NCI-H187 treated with DMSO at 0.1 percent for 48 hours (cell line): ENCODE results near the gene LMCD1.
"Not testable (repeated sequence)": the region's sequence is repeated elsewhere in the genome, so short reads cannot be mapped to it uniquely, and the experiment has no call there.

Experiments used
- DNase-seq: peaks from one replicate; lab custom pipeline; 2025; lab: John Stamatoyannopoulos, UW

LMCD1 gene

GRCh38 chr3:8560366-8561007 is 58.9 kb downstream of the LMCD1 start:
- no peak for DNase-seq

DNA sequence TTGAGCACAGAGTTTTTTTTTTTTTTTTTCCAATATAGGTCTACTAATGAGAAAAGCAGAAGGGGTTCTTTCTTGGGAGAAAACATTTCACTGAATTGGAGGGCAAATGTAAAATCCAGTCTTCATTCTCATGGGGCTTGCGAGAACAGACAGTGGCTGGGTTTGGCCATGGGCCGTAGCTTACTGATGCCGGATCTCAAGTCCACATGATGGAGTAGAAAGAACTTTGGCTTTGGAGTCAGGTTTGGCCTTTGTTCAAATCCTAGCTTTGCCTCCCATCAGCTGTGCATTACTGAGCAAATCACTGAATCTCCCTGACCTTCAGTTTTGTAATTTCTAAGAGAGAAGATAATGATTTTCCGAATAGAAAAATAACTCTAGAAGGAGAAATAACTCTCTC is 59.7 kb downstream of the LMCD1 start:
- DNase-seq, result no peak

- no peak for DNase-seq
These were observed 60.5 kb downstream of the LMCD1 start for GRCh38 chr3:8562081-8562595.

- DNase-seq, result no peak
These were observed 61.5 kb downstream of the LMCD1 start for GRCh38 chr3:8563146-8563545.

DNA sequence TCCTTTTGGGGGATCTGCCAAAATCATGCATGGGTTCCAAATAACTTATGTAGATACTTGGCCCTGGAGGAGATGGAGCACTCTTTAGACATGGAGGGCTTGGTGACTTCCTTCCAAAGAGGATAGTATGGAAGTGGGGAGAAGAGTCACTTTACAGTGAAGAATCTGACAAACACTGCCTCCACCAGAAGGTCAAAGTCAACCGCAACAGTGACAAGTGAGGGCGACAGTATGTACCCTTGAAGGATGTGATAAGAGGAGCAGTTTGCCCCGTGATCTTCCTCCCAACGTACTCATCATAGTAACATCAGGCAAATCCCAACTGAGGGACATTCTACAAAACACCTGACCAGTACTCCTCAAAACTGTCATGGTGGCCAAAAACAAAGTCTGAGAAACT is 62.0 kb downstream of the LMCD1 start:
- no peak for DNase-seq

- no peak for DNase-seq
These were observed 63.8 kb downstream of the LMCD1 start for GRCh38 chr3:8565376-8565775.

DNA sequence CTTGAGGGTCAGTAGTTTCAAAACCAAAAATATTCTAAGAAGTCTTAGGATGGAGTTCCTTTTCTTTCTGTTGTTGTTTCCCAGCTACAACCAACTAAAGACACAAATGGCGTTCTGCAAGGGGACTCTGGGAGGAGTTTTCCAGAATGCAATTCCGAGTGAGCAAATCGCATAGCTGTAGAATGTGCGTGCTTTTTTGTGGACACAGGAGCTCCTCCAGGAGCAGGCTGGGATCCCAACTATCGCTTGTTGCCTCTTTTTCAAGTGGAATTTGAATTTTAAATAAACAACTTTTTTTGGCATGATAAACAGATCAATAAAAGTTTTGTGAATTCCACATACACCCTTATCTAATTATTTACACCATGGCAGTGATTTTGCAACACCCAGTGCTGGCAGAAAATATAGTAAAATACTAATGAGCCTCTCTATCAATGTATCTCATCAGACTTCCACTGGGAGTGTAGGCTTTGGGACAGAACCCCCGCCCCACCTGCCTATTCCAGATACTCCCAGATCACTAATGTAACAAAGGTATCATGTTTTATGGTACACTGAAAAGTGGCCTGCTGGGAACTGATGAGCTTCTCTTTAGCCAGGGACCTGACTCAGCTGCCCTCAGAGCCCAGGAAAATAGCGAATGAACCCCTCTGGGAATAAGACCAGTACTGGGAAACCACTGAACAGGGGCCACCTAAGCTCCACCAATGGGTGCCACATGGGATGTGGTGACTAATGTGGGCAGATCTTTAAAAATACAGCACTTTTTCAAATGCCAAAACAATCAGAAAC is 66.4 kb downstream of the LMCD1 start:
- no peak for DNase-seq

DNA sequence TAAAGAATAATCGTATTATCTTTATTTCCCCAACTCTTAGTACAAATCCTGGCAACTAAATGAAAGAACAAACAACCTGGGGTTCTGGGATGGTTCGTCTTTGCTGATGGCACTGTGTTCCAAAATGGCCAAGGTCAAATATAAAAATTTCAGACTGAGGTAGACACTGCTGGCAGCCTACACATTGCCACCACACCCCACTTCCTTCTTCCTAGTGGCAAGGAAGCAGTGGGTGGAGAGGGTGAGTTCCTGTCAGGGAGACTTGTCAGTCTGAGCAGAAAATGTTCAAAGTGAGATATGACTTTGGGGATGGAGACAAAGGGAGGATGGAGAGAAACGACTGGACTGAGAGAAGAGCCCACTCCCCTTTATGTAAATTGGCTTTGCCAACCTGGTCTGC is 69.6 kb downstream of the LMCD1 start:
- no peak for DNase-seq

- DNase-seq, result no peak
These were observed 71.8 kb downstream of the LMCD1 start for GRCh38 chr3:8573342-8573926.

GRCh38 chr3:8574040-8574669 is 72.5 kb downstream of the LMCD1 start:
- DNase-seq, result no peak

GRCh38 chr3:8574670-8575322 is 73.2 kb downstream of the LMCD1 start:
- DNase-seq, result no peak

- DNase-seq, result no peak
These were observed 73.9 kb downstream of the LMCD1 start for GRCh38 chr3:8575364-8576104.

DNA sequence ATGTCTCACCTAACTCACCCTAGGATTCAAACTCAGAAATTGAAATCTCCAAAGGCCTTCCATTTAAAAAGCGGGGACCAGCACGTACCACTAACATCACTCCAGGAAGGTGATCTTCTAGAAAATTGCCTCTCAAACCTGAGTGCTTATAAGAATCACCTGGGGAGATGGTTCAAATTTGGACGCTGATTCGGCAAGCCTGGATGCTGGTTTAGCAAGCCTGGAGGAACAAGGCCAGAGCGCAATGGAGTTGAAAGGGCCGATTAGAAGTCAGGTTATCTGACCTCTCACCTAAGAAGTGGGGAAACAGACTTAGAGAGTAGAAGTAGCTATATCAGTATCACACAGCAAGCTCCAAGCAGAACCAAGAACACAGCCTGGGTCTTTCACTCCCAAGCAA is 74.8 kb downstream of the LMCD1 start:
- DNase-seq, result no peak

GRCh38 chr3:8576841-8577571 is 75.4 kb downstream of the LMCD1 start:
- DNase-seq, result no peak

DNA sequence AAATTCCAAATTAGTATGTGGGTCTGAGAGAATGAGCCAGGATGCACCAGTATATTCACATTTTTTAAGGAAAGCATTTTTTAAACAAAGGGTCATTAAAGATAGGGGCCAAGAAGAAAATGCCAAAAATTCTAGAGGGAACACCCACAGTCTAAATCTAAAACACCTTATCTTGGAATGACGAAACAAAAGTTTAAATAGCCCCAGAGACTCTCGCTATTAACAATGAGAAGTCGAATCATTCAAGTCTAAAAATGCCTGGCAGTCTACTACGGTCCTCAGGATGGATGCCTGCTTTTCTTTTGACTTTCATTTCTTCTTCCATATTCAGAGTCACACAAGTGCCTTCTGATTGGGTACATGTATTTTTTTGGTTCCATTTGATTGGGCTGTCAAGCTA is 76.7 kb downstream of the LMCD1 start:
- DNase-seq, result no peak

DNA sequence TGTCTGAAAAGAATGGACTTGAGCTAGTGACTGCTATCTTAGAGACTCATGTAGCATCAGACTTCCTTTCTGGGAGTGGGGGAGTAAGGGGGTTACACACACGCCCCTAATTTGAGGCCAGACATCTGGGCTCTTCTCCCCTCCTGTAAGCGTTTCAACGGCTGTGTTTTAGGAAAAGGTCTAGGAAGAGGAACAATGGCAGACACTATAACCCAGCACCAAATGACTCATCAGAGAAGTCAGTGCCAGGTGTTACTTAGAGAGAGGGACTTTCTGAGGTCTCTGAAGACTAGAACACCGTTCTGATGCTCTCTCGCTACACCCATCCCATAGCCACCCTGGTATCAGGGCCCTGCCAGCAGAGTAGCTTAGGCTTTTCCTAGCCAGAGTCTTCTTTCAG is 77.5 kb downstream of the LMCD1 start:
- no peak for DNase-seq

DNA sequence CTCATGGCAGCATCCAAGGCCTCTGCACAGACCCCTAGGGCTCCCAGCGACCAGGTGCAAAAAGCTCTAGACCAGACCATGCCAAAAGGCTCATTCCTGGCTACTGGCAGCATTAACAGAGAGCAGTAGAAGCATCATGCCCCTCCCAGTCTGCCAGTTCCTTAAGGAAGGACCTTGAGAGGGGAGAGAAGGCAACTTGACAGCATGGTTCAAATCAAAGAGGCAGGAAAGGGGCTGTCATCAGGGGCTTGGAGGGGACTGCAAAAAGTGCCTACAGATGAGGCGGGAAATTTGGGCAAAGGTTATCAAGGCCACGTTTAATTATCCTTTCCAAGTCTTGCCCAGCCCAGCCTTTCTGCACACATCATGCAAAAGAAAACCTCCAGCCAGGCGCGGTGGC is 78.3 kb downstream of the LMCD1 start:
- no peak for DNase-seq

- DNase-seq, result not testable (repeated sequence)
These were observed 78.8 kb downstream of the LMCD1 start for GRCh38 chr3:8580434-8580833.

- DNase-seq, result no peak
These were observed 79.8 kb downstream of the LMCD1 start for GRCh38 chr3:8581373-8581772.

DNA sequence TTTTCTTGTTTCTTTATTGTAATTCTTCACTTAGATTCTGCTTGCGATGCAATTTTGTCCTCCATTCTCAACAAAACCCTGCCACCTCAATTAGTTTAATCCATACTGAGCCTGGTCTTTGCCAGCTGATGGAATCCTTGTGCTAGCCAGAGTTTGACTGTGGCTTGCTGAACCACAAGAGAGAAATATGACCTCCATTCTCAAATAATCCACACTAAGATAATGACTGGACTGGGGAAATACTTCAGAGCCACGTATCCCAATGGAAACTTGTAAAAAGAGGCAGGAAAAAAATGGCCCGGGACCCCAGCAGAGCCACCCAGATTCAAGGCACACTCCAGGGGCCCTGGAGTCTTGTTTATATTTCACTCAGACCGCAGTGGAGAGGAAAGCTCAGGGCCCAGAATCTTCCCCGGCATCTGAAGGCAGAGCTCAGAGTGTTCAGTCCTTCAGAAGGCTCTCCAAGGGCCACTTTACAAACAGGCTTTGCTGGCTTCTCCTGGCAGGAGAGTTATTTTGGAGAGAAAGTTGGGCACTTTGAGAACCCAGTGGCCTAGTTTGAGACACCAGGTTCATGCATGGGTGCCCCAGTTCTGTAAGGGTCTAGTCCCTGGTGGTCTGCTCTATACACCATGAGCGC is 80.3 kb downstream of the LMCD1 start:
- no peak for DNase-seq
